Measurements from ENCODE around the gene SHD. TPM values are rescaled to one million over a fixed set of nuclear protein-coding genes. Genes with fewer than 3 reads are reported as not detected.

SHD gene
- total and polyA plus RNA-seq, 9 of the 15 experiments (the other 6 are each of a cell fraction or from before 2014, with no cell fraction given), result 0.05 to 0.62 (median 0.15) TPM; not detected in 5

DNA sequence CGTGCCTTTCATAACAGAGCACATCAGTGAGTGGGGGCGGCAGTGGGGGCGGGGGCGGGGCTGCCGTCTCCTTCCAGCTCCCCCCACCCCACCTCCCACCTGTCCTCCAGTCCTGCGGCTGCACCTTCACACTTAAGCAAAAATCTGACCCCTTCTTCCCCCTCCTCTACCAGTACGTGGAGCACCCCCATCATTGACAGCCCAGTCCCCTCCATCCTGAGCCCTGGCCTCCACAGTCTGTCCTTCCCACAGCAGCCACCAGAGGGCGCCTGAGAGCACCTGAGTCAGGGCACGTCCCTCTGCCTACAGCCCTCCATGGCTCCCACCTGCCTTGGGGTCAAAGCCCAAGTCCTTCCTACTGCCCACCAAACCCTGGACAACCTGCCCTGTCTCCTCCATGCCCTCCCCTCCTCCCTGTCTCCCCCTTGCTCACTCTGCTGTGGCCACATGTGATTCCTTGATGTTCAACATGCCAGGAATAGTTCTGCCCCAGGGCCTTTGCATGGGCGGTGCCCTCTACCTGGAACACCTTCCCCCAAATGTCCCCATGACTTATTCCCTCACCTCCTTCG, 45.7 kb upstream of the SHD start (continued):
- TF ChIP-seq, protein P1, sequence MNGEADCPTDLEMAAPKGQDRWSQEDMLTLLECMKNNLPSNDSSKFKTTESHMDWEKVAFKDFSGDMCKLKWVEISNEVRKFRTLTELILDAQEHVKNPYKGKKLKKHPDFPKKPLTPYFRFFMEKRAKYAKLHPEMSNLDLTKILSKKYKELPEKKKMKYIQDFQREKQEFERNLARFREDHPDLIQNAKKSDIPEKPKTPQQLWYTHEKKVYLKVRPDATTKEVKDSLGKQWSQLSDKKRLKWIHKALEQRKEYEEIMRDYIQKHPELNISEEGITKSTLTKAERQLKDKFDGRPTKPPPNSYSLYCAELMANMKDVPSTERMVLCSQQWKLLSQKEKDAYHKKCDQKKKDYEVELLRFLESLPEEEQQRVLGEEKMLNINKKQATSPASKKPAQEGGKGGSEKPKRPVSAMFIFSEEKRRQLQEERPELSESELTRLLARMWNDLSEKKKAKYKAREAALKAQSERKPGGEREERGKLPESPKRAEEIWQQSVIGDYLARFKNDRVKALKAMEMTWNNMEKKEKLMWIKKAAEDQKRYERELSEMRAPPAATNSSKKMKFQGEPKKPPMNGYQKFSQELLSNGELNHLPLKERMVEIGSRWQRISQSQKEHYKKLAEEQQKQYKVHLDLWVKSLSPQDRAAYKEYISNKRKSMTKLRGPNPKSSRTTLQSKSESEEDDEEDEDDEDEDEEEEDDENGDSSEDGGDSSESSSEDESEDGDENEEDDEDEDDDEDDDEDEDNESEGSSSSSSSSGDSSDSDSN (IDR thresholded peaks at IDR 0.05; ENCODE audit: borderline replicate concordance in 1 of 2, low read depth in 2 of 2, low read length in 2 of 2), result no peak
- no peak for TF ChIP-seq ZNF134 (CRISPR knock-in tag; conservative IDR thresholded peaks at IDR 0.05)
- TF ChIP-seq L3MBTL2 (IDR thresholded peaks at IDR 0.05), result no peak
- no peak for TF ChIP-seq SIX5 (IDR thresholded peaks at IDR 0.05; ENCODE audit: borderline replicate concordance in 1 of 2, insufficient read depth in 1 of 2, low read depth in 1 of 2, low read length in 2 of 2)
- peak; percentile 100 for TF ChIP-seq BCOR (IDR thresholded peaks at IDR 0.05)
- TF ChIP-seq KDM1A (IDR thresholded peaks at IDR 0.05), result peak; percentile 98 to 100
- no peak for TF ChIP-seq ZNF76 (CRISPR knock-in tag; IDR thresholded peaks at IDR 0.05; ENCODE audit: borderline replicate concordance)
- TF ChIP-seq ZNF282 (CRISPR knock-in tag; IDR thresholded peaks at IDR 0.05), result no peak
- no peak for TF ChIP-seq NR2C2 (CRISPR knock-in tag; IDR thresholded peaks at IDR 0.05)
- TF ChIP-seq NR2C2 (tag; IDR thresholded peaks at IDR 0.05), result no peak
- TF ChIP-seq MTA3 (IDR thresholded peaks at IDR 0.05; ENCODE audit: borderline replicate concordance), result no peak
- TF ChIP-seq, protein P2, sequence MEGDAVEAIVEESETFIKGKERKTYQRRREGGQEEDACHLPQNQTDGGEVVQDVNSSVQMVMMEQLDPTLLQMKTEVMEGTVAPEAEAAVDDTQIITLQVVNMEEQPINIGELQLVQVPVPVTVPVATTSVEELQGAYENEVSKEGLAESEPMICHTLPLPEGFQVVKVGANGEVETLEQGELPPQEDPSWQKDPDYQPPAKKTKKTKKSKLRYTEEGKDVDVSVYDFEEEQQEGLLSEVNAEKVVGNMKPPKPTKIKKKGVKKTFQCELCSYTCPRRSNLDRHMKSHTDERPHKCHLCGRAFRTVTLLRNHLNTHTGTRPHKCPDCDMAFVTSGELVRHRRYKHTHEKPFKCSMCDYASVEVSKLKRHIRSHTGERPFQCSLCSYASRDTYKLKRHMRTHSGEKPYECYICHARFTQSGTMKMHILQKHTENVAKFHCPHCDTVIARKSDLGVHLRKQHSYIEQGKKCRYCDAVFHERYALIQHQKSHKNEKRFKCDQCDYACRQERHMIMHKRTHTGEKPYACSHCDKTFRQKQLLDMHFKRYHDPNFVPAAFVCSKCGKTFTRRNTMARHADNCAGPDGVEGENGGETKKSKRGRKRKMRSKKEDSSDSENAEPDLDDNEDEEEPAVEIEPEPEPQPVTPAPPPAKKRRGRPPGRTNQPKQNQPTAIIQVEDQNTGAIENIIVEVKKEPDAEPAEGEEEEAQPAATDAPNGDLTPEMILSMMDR (IDR thresholded peaks at IDR 0.05 in 2 of 3, conservative IDR thresholded peaks at IDR 0.05 in 1 of 3; ENCODE audit: insufficient read depth in 2 of 3, low read depth in 1 of 3, low read length in 3 of 3), result peak; percentile 77 to 96 (median 86)
- no peak for TF ChIP-seq POLR2AphosphoS2 (IDR thresholded peaks at IDR 0.05; ENCODE audit: low read length)
- no peak for TF ChIP-seq E2F3 (CRISPR knock-in tag; IDR thresholded peaks at IDR 0.05)
- no peak for TF ChIP-seq ZNF395 (CRISPR knock-in tag; IDR thresholded peaks at IDR 0.05)
- TF ChIP-seq USF1 (CRISPR knock-in tag; IDR thresholded peaks at IDR 0.05), result no peak
- TF ChIP-seq ELF4 (CRISPR knock-in tag; IDR thresholded peaks at IDR 0.05), result no peak
- no peak for TF ChIP-seq ZSCAN32 (CRISPR knock-in tag; IDR thresholded peaks at IDR 0.05)
- TF ChIP-seq, protein P3, sequence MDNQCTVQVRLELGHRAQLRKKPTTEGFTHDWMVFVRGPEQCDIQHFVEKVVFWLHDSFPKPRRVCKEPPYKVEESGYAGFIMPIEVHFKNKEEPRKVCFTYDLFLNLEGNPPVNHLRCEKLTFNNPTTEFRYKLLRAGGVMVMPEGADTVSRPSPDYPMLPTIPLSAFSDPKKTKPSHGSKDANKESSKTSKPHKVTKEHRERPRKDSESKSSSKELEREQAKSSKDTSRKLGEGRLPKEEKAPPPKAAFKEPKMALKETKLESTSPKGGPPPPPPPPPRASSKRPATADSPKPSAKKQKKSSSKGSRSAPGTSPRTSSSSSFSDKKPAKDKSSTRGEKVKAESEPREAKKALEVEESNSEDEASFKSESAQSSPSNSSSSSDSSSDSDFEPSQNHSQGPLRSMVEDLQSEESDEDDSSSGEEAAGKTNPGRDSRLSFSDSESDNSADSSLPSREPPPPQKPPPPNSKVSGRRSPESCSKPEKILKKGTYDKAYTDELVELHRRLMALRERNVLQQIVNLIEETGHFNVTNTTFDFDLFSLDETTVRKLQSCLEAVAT (IDR thresholded peaks at IDR 0.05), result no peak
- TF ChIP-seq RUNX1 (IDR thresholded peaks at IDR 0.05; ENCODE audit: low read depth), result no peak
- peak; percentile 70 for TF ChIP-seq TOE1 (IDR thresholded peaks at IDR 0.05; ENCODE audit: borderline replicate concordance)
- TF ChIP-seq TOE1 (CRISPR knock-in tag; IDR thresholded peaks at IDR 0.05; ENCODE audit: borderline replicate concordance, low read depth), result no peak
